VCaP (cell line): ENCODE results near the gene PHC3.

ENCODE experiments used
- H3K27ac ChIP-seq: fragments of 450-650 bp; 2 replicates; pipeline ENCODE4 v1.5.1; 2017
- CTCF ChIP-seq: fragments of 450-650 bp; conservative IDR thresholded peaks from 2 replicates; pipeline ENCODE4 v1.5.1; 2017; ENCODE audit warnings: mild to moderate bottlenecking, moderate library complexity

The PHC3 gene

DNA sequence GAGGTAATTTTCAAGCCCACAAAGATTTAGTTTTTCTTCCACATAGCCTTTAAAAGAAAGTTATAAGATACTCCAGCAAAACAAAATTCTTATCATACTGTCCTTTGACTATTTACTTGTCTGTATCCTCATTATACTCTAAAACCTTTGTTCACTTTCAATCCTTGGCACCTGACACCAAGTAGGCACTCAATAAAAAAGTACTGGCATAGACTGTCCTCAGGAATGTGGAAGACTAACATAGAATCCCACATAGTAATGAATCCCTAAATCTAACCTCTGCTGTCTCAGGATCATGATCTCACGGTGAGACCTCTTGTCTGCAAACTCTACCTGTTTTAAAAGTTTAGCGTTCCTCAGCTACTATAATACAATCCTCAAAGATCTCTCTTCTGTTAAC lies 21.6 kb downstream of the PHC3 start:
- H3K27ac ChIP-seq: peak overlapping the region; percentile 15; the same call in 1 of the 2 replicates
- TF ChIP-seq CTCF: no peak

GRCh38 chr3:170159459-170159858 lies 22.1 kb downstream of the PHC3 start:
- TF ChIP-seq CTCF: no peak
- peak overlapping the region; percentile 15; the same call in 1 of the 2 replicates for H3K27ac ChIP-seq

- no peak for TF ChIP-seq CTCF
- H3K27ac ChIP-seq: no peak overlapping the region
Measured at GRCh38 chr3:170155604-170156003, 25.9 kb downstream of the PHC3 start.

GRCh38 chr3:170154569-170155143 lies 26.9 kb downstream of the PHC3 start:
- H3K27ac ChIP-seq: no peak overlapping the region
- TF ChIP-seq CTCF: no peak

- H3K27ac ChIP-seq: no peak overlapping the region
- TF ChIP-seq CTCF: no peak
Measured at GRCh38 chr3:170154084-170154483, 27.4 kb downstream of the PHC3 start.

DNA sequence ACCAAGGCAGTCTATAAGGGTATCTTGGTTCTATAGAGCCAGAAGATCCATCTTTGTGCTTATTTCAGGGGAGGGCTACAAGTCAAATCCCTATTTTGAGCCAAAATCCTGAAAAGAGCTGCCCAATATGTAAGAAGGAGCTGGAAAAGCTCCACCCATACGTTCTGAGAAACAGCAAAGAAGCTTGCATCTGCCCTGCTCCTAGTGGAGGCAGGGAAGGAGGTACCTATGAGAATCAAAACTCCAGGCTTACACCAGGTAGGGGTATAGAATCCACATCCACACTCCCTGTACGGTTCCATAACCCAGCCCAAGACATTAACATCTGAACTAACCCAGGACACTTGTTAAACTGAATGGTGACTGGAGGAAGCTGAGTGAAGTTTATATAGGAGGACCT lies 30.0 kb downstream of the PHC3 start:
- TF ChIP-seq CTCF: no peak
- H3K27ac ChIP-seq: no peak overlapping the region

GRCh38 chr3:170149016-170149415 lies 32.5 kb downstream of the PHC3 start:
- TF ChIP-seq CTCF: no peak
- H3K27ac ChIP-seq: no peak overlapping the region

- no peak overlapping the region for H3K27ac ChIP-seq
- no peak for TF ChIP-seq CTCF
Measured at GRCh38 chr3:170145278-170145677, 36.3 kb downstream of the PHC3 start.
